ENCODE data around the gene ADPRM. TPM values are rescaled to one million over a fixed set of nuclear protein-coding genes. Genes with fewer than 3 reads are reported as not detected.

Gene ADPRM
- total and polyA plus RNA-seq, 11 donors = 2.1 to 7.2 (median 4.2) TPM

DNA sequence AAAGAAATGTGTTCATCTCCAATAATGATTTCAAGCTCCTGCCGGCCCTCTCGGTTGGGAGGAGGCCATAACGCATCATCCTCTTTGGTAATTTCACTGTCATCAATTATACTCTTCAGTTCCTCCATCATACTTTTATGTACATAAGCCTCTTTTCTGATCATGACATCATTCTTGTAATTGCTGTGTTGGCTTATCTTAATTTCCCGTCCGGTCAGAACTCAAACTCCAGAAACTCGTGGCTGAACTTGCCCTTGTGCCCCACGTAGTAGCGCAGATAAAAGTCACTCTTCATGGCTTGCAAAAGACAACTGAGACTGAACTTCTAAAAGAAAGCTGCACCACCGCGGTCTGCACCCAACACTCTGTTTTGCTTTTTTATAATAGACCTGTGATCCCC is 18.8 kb downstream of the ADPRM start:
- H3K4me3 ChIP-seq = no peak overlapping the region
- TF ChIP-seq, protein P1, sequence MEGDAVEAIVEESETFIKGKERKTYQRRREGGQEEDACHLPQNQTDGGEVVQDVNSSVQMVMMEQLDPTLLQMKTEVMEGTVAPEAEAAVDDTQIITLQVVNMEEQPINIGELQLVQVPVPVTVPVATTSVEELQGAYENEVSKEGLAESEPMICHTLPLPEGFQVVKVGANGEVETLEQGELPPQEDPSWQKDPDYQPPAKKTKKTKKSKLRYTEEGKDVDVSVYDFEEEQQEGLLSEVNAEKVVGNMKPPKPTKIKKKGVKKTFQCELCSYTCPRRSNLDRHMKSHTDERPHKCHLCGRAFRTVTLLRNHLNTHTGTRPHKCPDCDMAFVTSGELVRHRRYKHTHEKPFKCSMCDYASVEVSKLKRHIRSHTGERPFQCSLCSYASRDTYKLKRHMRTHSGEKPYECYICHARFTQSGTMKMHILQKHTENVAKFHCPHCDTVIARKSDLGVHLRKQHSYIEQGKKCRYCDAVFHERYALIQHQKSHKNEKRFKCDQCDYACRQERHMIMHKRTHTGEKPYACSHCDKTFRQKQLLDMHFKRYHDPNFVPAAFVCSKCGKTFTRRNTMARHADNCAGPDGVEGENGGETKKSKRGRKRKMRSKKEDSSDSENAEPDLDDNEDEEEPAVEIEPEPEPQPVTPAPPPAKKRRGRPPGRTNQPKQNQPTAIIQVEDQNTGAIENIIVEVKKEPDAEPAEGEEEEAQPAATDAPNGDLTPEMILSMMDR (IDR thresholded peaks at IDR 0.05) = no peak
- TF ChIP-seq POLR2A (IDR thresholded peaks at IDR 0.05) = no peak
- DNase-seq (no peak), ATAC-seq (no peak)
- intact Hi-C loops (cut with DNase I) = no loop called here
- H3K36me3 ChIP-seq = peaks cover 0 to 72% (median 24%) of the 10 kb centered on the region in 9 donors
- no peak overlapping the region for H3K27ac ChIP-seq
- H3K9me3 ChIP-seq = no peaks in the 10 kb centered on the region
- no peaks in the 10 kb centered on the region for H3K27me3 ChIP-seq
- 83 to 87% (median 84%) methylated on average over 10 of the region's 10 CpGs for WGBS, 4 donors
- no peaks in the 10 kb centered on the region for H3K4me1 ChIP-seq

DNA sequence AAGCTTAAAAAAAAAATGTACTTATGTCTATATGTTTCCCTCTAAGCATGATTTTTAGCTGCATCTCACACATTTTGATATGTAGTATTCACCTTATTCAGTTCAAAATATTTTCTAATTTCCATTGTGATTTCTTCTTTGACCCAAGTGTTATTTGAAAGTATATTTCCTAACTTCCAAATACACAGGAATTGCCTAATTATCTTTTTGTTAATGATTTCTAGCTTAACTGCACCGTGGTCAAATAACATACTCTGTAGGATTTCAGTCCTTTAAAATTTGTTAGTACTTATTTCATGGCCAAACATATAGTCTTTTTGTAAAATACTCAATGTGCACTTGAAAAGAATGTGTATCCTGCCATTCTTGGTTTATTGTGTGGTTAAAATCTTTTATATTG is 21.2 kb downstream of the ADPRM start:
- H3K27ac ChIP-seq = no peak overlapping the region
- ATAC-seq = no peak
- intact Hi-C loops (cut with DNase I) = no loop called here
- H3K9me3 ChIP-seq = no peaks in the 10 kb centered on the region
- H3K4me1 ChIP-seq = no peaks in the 10 kb centered on the region
- no peak overlapping the region for H3K4me3 ChIP-seq
- WGBS, 4 donors = 48 to 95% (median 53%) methylated on average over 1 of the region's 1 CpG
- peaks cover 0 to 71% (median 10%) of the 10 kb centered on the region in 9 donors for H3K36me3 ChIP-seq
- no peak for TF ChIP-seq POLR2A (IDR thresholded peaks at IDR 0.05)
- TF ChIP-seq, protein P1 (IDR thresholded peaks at IDR 0.05) = no peak
- H3K27me3 ChIP-seq = no peaks in the 10 kb centered on the region
- no peak for DNase-seq

DNA sequence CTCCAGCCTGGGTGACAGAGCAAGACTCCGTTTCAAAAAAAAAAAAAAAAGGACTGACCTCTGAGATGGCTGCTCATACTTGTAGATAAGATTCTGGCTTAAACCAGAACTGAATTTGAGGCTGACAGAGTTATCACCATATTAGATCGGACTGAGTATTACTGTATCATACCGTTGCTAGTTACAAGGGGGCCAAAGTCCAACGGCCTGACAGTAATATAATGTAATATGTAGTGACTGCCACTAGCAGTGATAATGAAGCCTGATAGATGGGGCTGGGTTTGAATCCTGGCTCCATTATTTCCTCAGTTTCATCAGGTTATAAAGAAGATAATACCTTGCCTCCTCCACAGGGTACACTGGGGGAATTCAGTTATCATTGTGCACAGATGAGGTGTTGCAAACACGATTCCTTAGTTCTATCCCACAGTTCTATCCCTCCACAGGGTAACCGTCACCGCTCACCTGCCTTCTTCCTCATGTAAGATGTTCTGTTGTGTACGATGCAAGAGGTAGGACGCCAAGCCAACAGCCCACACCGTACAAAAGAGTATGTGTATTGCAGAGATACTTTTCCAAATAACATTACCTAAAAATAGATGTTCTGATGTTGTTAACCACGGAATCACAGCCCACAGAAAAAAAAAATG is 27.3 kb downstream of the ADPRM start:
- no peaks in the 10 kb centered on the region for H3K27me3 ChIP-seq
- TF ChIP-seq POLR2A (IDR thresholded peaks at IDR 0.05) = no peak
- TF ChIP-seq, protein P1 (IDR thresholded peaks at IDR 0.05) = no peak
- peaks cover 0 to 62% (median 22%) of the 10 kb centered on the region in 9 donors for H3K36me3 ChIP-seq
- peaks cover 0 to 6% (median 0%) of the 10 kb centered on the region in 12 donors for H3K4me1 ChIP-seq
- intact Hi-C loops (cut with DNase I) = no loop called here
- DNase-seq = no peak
- H3K27ac ChIP-seq = no peak overlapping the region
- 86 to 89% (median 88%) methylated on average over 11 of the region's 11 CpGs for WGBS, 4 donors
- H3K9me3 ChIP-seq = no peaks in the 10 kb centered on the region
- no peak overlapping the region for H3K4me3 ChIP-seq
- ATAC-seq = no peak

DNA sequence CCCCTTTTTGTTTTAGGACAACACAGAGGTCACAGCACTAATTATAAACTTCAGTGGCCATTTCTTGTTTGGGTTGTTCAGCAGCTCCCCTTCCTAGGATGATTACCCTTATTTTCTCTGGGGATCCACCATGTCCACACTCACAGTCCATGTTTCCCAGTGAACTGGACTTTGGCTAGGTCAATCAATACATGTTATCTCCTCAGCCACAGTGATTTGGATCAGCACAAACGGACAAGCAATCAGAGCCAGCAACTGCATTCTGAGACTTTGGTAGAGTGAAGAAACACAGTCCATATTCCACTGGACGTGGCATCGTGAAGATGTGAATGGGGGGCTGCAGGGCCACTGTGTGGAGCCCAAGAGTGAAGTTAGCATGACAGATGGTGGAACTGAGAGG is 27.9 kb downstream of the ADPRM start:
- 84 to 93% (median 89%) methylated on average over 3 of the region's 3 CpGs for WGBS, 4 donors
- Histone ChIP-seq H3K36me3 (peaks cover 0 to 57% (median 22%) of the 10 kb centered on the region in 9 donors), H3K9me3 (no peaks in the 10 kb centered on the region), H3K27me3 (no peaks in the 10 kb centered on the region), H3K4me1 (peaks cover 0 to 6% (median 1%) of the 10 kb centered on the region in 12 donors), H3K4me3 (no peak overlapping the region), H3K27ac (no peak overlapping the region)
- intact Hi-C loops (cut with DNase I) = no loop called here
- TF ChIP-seq, protein P1 (IDR thresholded peaks at IDR 0.05) = no peak
- TF ChIP-seq POLR2A (IDR thresholded peaks at IDR 0.05) = no peak
- DNase-seq = no peak
- ATAC-seq = no peak

Data from heart left ventricle (tissue), 16 donors.